Measurements from ENCODE around the gene UPK3A. TPM values are rescaled to one million over a fixed set of nuclear protein-coding genes. Genes with fewer than 3 reads are reported as not detected.

UPK3A gene
- total and polyA plus RNA-seq, 2 experiments from 2014 or later: 0.47 TPM; not detected in 1

DNA sequence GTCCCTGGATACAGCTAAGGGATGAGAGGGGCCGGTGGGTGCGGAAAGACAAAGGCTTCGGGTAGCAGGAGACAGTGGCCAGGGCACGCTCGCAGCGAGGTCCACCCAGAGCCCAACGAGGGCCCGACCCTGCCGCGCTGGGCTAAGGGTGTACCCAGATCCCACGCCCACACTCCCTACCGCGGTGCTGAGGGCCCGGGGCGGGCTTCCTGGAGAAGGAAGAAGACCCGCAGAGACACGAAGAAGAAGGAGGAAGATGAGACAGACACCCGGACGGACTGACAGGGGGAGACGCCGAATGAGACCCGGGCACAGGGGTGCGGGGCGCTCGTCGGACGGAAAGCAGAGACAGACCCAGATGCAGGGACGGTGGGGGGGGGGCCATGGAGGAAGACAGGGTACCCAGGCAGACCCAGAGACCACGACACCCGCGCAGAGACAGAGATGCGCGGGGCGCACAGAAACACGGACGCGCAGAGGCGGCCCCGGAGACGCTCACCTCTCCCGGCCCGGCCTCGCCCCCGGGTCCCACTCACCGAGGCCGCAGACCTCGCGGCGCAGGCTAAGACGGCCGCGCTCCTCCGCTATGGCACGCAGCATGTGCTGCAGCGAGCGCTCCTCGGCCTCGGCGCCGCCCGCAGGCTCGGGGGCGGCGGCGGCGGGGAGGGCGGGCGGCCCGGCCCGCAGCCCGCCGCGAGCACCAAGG lies 44.5 kb upstream of the UPK3A start:
- no peaks in the 10 kb centered on the region for H3K36me3 ChIP-seq (ENCODE audit: insufficient read depth)

DNA sequence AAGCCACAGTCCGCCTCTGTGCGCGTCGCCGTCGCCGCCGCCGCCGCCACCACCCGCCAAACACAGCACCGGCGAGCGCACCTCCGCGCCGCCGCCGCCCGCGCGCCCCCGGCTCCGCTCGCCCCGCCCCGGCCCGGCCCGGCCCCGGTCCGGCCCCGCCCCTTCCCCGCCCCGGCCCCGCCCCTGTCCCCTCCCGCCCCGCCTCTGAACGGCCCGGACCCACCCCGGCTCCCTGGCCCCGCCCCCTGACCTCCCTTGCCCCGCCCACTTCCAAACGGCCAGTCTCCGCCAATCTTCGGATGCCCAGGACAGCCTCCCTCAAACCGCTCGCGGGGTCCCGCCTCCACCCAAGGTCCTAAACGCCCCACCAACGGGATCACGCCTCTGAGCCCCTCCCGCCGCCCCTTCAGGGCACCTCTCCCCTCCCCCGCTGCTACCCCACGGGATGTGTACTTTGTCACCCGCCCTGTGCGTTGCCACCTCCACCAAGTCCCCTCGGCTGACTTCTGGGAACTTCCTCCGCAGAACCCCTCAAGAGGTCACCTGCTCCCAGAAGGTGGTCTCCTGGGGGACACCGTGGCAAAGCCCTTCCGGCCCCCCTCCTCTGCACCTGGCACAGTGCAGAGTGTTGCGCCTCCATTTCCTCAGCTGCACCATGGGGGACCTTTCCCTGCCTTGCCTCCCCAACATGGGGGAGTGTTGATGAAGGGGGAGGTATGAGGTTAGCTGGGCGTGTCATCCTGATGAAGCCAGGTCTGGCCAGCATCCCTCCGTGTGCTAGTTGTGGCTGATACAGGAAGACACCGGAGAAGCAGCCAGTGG lies 43.7 kb upstream of the UPK3A start, which contains the start of gene KIAA0930:
TSS of gene KIAA0930 (minus strand) at position 85 of the 822 bp plus-strand sequence. CDS start 191 bp downstream, outside the sequence.
- ATAC-seq (peak; percentile 69), DNase-seq (ENCODE audit: low spot score) (peak; percentile 94)
- Mint-ChIP-seq H3K4me3 (peak within 1 kb of the TSS; percentile 87), H3K9me3 (no peaks in the 10 kb centered on the region), H3K4me1 (peaks cover 23% of the 10 kb centered on the region), H3K27ac (peak within 1 kb of the TSS; percentile 82; the same call in 1 of the 2 replicates), H3K27me3 (ENCODE audit: insufficient read depth, low read depth, poor library complexity) (peaks cover 18% of the 10 kb centered on the region), H3K36me3 (ENCODE audit: low read depth) (no peaks in the 10 kb centered on the region; the same call in 2 of the 3 replicates)
- peaks cover 9% of the 10 kb centered on the region; the same call in 1 of the 2 replicates for H3K27me3 ChIP-seq (ENCODE audit: insufficient read depth)
- H3K4me2 ChIP-seq: peak within 1 kb of the TSS; percentile 96
- peaks cover 10% of the 10 kb centered on the region for H3K4me1 ChIP-seq (ENCODE audit: insufficient read depth)
- peaks cover 35% of the 10 kb centered on the region for H3K79me2 ChIP-seq (replicated peaks; ENCODE audit: insufficient read depth)
- no peaks in the 10 kb centered on the region for H3K9me2 ChIP-seq (ENCODE audit: insufficient read depth)
- H3K36me3 ChIP-seq (ENCODE audit: insufficient read depth): no peaks in the 10 kb centered on the region
- H3K27ac ChIP-seq (ENCODE audit: low read depth): no peak within 1 kb of the TSS
- peak within 1 kb of the TSS; percentile 89 for H3K4me3 ChIP-seq
- TF ChIP-seq POLR2AphosphoS5 (IDR thresholded peaks at IDR 0.05; ENCODE audit: low read depth): no peak; the same call in none of the 2 replicates
- TF ChIP-seq ZNF331 (CRISPR knock-in tag; IDR thresholded peaks at IDR 0.05; ENCODE audit: low read depth): no peak
- no peak for TF ChIP-seq JUNB (IDR thresholded peaks at IDR 0.05; ENCODE audit: unreplicated experiment)
- H4K20me1 ChIP-seq (replicated peaks; ENCODE audit: insufficient read depth): peaks cover 12% of the 10 kb centered on the region
- H3F3A ChIP-seq (replicated peaks; ENCODE audit: low read depth): peaks cover 4% of the 10 kb centered on the region; the same call in 1 of the 2 replicates
- peak within 1 kb of the TSS; percentile 100 for H2AFZ ChIP-seq

More for the DNA sequence above, 44.5 kb upstream of the UPK3A start:
- H3K27me3 Mint-ChIP-seq (ENCODE audit: insufficient read depth, low read depth, poor library complexity): peaks cover 18% of the 10 kb centered on the region
- peak overlapping the region; percentile 85 for H3K4me3 Mint-ChIP-seq
- DNase-seq (ENCODE audit: low spot score) (peak; percentile 53), ATAC-seq (peak; percentile 29)
- H2AFZ ChIP-seq: peak overlapping the region; percentile 47; the same call in 1 of the 2 replicates
- H3K4me1 Mint-ChIP-seq: peaks cover 23% of the 10 kb centered on the region
- no peaks in the 10 kb centered on the region for H3K9me3 Mint-ChIP-seq
- H3K27me3 ChIP-seq (ENCODE audit: insufficient read depth): peaks cover 9% of the 10 kb centered on the region; the same call in 1 of the 2 replicates
- peak overlapping the region; percentile 94 for H3K4me2 ChIP-seq
- H3K79me2 ChIP-seq (replicated peaks; ENCODE audit: insufficient read depth): peaks cover 38% of the 10 kb centered on the region
- no peaks in the 10 kb centered on the region for H3K9me2 ChIP-seq (ENCODE audit: insufficient read depth)
- peaks cover 4% of the 10 kb centered on the region; the same call in 1 of the 2 replicates for H3F3A ChIP-seq (replicated peaks; ENCODE audit: low read depth)
- H3K4me1 ChIP-seq (ENCODE audit: insufficient read depth): peaks cover 10% of the 10 kb centered on the region
- TF ChIP-seq ZNF331 (CRISPR knock-in tag; IDR thresholded peaks at IDR 0.05; ENCODE audit: low read depth): no peak
- H4K20me1 ChIP-seq (replicated peaks; ENCODE audit: insufficient read depth): peaks cover 15% of the 10 kb centered on the region
- no peaks in the 10 kb centered on the region; the same call in 1 of the 3 replicates for H3K36me3 Mint-ChIP-seq (ENCODE audit: low read depth)
- no peak overlapping the region for H3K27ac Mint-ChIP-seq
- H3K4me3 ChIP-seq: peak overlapping the region; percentile 89
- H3K27ac ChIP-seq (ENCODE audit: low read depth): no peak overlapping the region

DNA sequence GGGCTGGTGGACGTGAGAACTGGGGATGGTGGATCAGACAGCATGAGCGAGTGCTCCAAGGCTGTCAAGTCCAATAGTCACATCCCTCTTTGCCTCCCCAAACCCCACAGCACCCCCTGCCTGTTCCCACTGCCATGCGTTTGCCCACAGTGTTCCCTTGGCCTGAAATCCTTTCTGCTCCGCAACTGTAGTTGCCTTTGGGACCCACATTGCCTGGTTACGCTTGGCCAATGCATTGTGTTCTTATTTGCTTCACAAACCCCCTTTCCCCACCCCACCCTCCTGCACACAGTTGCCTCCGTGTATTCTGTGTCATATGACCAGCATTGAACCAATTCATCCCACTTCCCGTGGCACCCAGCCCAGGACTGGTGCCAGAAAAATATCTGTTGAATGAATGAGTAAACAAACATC lies 42.0 kb upstream of the UPK3A start:
- Histone ChIP-seq H3K4me1 (ENCODE audit: insufficient read depth) (peaks cover 10% of the 10 kb centered on the region), H4K20me1 (replicated peaks; ENCODE audit: insufficient read depth) (peaks cover 12% of the 10 kb centered on the region), H3K79me2 (replicated peaks; ENCODE audit: insufficient read depth) (peaks cover 20% of the 10 kb centered on the region), H3K27me3 (ENCODE audit: insufficient read depth) (peaks cover 9% of the 10 kb centered on the region; the same call in 1 of the 2 replicates), H3K27ac (ENCODE audit: low read depth) (no peak overlapping the region), H3K9me2 (ENCODE audit: insufficient read depth) (no peaks in the 10 kb centered on the region), H2AFZ (no peak overlapping the region), H3K4me3 (no peak overlapping the region), H3F3A (replicated peaks; ENCODE audit: low read depth) (peaks cover 4% of the 10 kb centered on the region; the same call in 1 of the 2 replicates), H3K4me2 (no peak overlapping the region), H3K36me3 (ENCODE audit: insufficient read depth) (no peaks in the 10 kb centered on the region)
- H3K27me3 Mint-ChIP-seq (ENCODE audit: insufficient read depth, low read depth, poor library complexity): peaks cover 15% of the 10 kb centered on the region
- no peaks in the 10 kb centered on the region; the same call in 2 of the 3 replicates for H3K36me3 Mint-ChIP-seq (ENCODE audit: low read depth)
- DNase-seq (ENCODE audit: low spot score) (peak; percentile 33), ATAC-seq (no peak)
- no peak overlapping the region for H3K27ac Mint-ChIP-seq
- H3K4me3 Mint-ChIP-seq: no peak overlapping the region
- TF ChIP-seq CTCF (conservative IDR thresholded peaks at IDR 0.05; ENCODE audit: low read depth in 2 of 2): peak in 1 of 2 experiments; percentile 59; a peak in 3 of 4 replicates
- no peak for TF ChIP-seq REST (IDR thresholded peaks at IDR 0.05; ENCODE audit: unreplicated experiment)
- TF ChIP-seq STAT1 (IDR thresholded peaks at IDR 0.05; ENCODE audit: unreplicated experiment): no peak
- no peaks in the 10 kb centered on the region for H3K9me3 Mint-ChIP-seq
- peaks cover 27% of the 10 kb centered on the region for H3K4me1 Mint-ChIP-seq

Measured in GM23338 (cell line).